ENCODE results near the gene PIP4K2A.

DNA sequence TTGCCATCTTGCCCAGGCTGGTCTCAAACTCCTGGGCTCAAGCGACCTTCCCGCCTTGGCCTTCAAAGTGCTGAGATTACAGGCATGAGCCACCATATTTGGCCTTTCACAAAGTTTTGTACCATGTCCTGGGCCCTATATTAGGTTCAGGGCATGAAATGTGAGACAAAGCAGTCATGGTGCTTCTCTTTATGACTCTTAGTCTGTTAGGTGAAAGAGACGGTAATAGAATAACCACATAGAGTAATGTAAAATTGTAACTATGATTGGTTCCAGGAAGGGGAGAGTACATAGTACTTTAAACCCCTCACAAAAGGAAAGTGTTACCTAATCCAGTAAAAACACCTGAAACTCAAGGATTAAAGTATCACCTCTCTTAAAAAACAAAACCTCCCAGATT is 224.4 kb downstream of the PIP4K2A start:
- TF ChIP-seq, protein P1, sequence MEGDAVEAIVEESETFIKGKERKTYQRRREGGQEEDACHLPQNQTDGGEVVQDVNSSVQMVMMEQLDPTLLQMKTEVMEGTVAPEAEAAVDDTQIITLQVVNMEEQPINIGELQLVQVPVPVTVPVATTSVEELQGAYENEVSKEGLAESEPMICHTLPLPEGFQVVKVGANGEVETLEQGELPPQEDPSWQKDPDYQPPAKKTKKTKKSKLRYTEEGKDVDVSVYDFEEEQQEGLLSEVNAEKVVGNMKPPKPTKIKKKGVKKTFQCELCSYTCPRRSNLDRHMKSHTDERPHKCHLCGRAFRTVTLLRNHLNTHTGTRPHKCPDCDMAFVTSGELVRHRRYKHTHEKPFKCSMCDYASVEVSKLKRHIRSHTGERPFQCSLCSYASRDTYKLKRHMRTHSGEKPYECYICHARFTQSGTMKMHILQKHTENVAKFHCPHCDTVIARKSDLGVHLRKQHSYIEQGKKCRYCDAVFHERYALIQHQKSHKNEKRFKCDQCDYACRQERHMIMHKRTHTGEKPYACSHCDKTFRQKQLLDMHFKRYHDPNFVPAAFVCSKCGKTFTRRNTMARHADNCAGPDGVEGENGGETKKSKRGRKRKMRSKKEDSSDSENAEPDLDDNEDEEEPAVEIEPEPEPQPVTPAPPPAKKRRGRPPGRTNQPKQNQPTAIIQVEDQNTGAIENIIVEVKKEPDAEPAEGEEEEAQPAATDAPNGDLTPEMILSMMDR (IDR thresholded peaks at IDR 0.05; ENCODE audit: low read depth, low read length) = no peak
- no peak for TF ChIP-seq EZH2phosphoT487 (IDR thresholded peaks at IDR 0.05; ENCODE audit: low read depth)
